ENCODE results near the gene FOXN3.

Gene FOXN3

GRCh38 chr14:89246290-89246689 is 170.7 kb downstream of the FOXN3 start:
- ChIA-PET POLR2A (interaction anchor here (0.6 kb wide), 1 partner anchor 149 kb away, joined by 3 read pairs; no protein-coding TSS in a partner anchor), CTCF (no interaction called here)
- DNase-seq (ENCODE audit: extremely low spot score) = no peak
- no peak for TF ChIP-seq CTCF (IDR thresholded peaks at IDR 0.05; ENCODE audit: control extremely low read depth, extremely low read depth, low read depth, missing control alignments)

- TF ChIP-seq CTCF (IDR thresholded peaks at IDR 0.05; ENCODE audit: control extremely low read depth, extremely low read depth, low read depth, missing control alignments) = no peak
- no peak for DNase-seq (ENCODE audit: extremely low spot score)
- ChIA-PET CTCF (interaction anchor here (2.8 kb wide), 1 partner anchor 13 kb away, joined by 13 read pairs; no protein-coding TSS in a partner anchor), POLR2A (no interaction called here)
These were observed 171.2 kb downstream of the FOXN3 start for GRCh38 chr14:89245802-89246201.

GRCh38 chr14:89244720-89245119 is 172.3 kb downstream of the FOXN3 start:
- ChIA-PET CTCF (interaction anchor here (1.0 to 2.8 kb wide), 2 partner anchors 14 to 32 kb away, joined by 3 to 13 read pairs; no protein-coding TSS in a partner anchor), POLR2A (interaction anchor here (0.6 kb wide), 1 partner anchor 18 kb away, joined by 3 read pairs; no protein-coding TSS in a partner anchor)
- no peak for TF ChIP-seq CTCF (IDR thresholded peaks at IDR 0.05; ENCODE audit: control extremely low read depth, extremely low read depth, low read depth, missing control alignments)
- no peak for DNase-seq (ENCODE audit: extremely low spot score)

GRCh38 chr14:89243741-89244140 is 173.3 kb downstream of the FOXN3 start:
- DNase-seq (ENCODE audit: extremely low spot score) = no peak
- TF ChIP-seq CTCF (IDR thresholded peaks at IDR 0.05; ENCODE audit: control extremely low read depth, extremely low read depth, low read depth, missing control alignments) = no peak
- ChIA-PET CTCF (interaction anchor here (0.8 to 2.8 kb wide), 3 partner anchors 8 to 26 kb away, joined by 3 to 13 read pairs (median 5); no protein-coding TSS in a partner anchor), POLR2A (no interaction called here)

- TF ChIP-seq CTCF (IDR thresholded peaks at IDR 0.05; ENCODE audit: control extremely low read depth, extremely low read depth, low read depth, missing control alignments) = no peak
- ChIA-PET POLR2A (no interaction called here), CTCF (interaction anchor here (0.8 to 2.8 kb wide), 6 partner anchors 9 to 77 kb away, joined by 3 to 13 read pairs (median 4); no protein-coding TSS in a partner anchor)
- no peak for DNase-seq (ENCODE audit: extremely low spot score)
These were observed 173.7 kb downstream of the FOXN3 start for GRCh38 chr14:89243286-89243685.

GRCh38 chr14:89242652-89243279 is 174.3 kb downstream of the FOXN3 start:
- DNase-seq (ENCODE audit: extremely low spot score) = no peak
- CTCF ChIA-PET = interaction anchor here (1.0 to 1.6 kb wide), 6 partner anchors 9 to 696 kb away, joined by 3 to 5 read pairs (median 4); no protein-coding TSS in a partner anchor
- no peak for TF ChIP-seq CTCF (IDR thresholded peaks at IDR 0.05; ENCODE audit: control extremely low read depth, extremely low read depth, low read depth, missing control alignments)
- POLR2A ChIA-PET = no interaction called here
